Activated CD4-positive, alpha-beta T cell treated with anti-CD3 and anti-CD28 coated beads, Interleukin-2, amount 10 ng/mL, durations not matched to agents 7 days and 5 days (primary cell): ENCODE results near the gene MRM2. TPM values are rescaled to one million over a fixed set of nuclear protein-coding genes. Genes with fewer than 3 reads are reported as not detected.
A peak's percentile ranks its signal among the peaks of the same experiment; 100 is the strongest.

Experiments used
- CTCF ChIA-PET: fragments of 350-600 bp; sonication (Branson Sonifier 250); formaldehyde crosslinking; loops from one replicate; lab custom pipeline; 2021; ENCODE audit warnings: antibody characterized with exemption; lab: Charles Lee
- POLR2A ChIA-PET: fragments of 350-600 bp; sonication (Branson Sonifier 250); formaldehyde crosslinking; loops from one replicate; lab custom pipeline; 2021; ENCODE audit warnings: antibody characterized with exemption; lab: Charles Lee
- DNase-seq: peaks from one replicate; pipeline ENCODE4 v3.0.0-alpha.2; 2020
- H3K27ac Mint-ChIP-seq: one replicate; pipeline ENCODE4 v1.8.0; 2021; ENCODE audit warnings: mild to moderate bottlenecking, moderate library complexity, mixed read lengths
- H3K27me3 Mint-ChIP-seq: one replicate; pipeline ENCODE4 v1.8.0; 2021; ENCODE audit warnings: mixed read lengths
- H3K36me3 Mint-ChIP-seq: one replicate; pipeline ENCODE4 v1.8.0; 2021; ENCODE audit warnings: low read depth, mixed read lengths
- H3K4me1 Mint-ChIP-seq: one replicate; pipeline ENCODE4 v1.8.0; 2021; ENCODE audit warnings: mixed read lengths
- H3K4me3 Mint-ChIP-seq: one replicate; pipeline ENCODE4 v1.8.0; 2021; ENCODE audit warnings: mild to moderate bottlenecking, moderate library complexity, mixed read lengths
- H3K9me3 Mint-ChIP-seq: one replicate; pipeline ENCODE4 v1.8.0; 2021; ENCODE audit warnings: mixed read lengths
- total RNA-seq, 2 experiments: library from RNA; stranded (reverse); gene quantifications; one replicate each; pipeline ENCODE4 v1.2.3, GENCODE V29; 2021

Gene MRM2
- total RNA-seq, 2 experiments from 2014 or later: 28.6 to 28.8 TPM

GRCh38 chr7:2259480-2259879 lies 17.5 kb upstream of the MRM2 start:
- Mint-ChIP-seq H3K9me3 (no peaks in the 10 kb centered on the region), H3K4me3 (no peak overlapping the region), H3K36me3 (peaks cover 5% of the 10 kb centered on the region), H3K27ac (no peak overlapping the region), H3K4me1 (peaks cover 11% of the 10 kb centered on the region), H3K27me3 (no peaks in the 10 kb centered on the region)
- CTCF ChIA-PET: interaction anchor here (0.9 kb wide), 1 partner anchor 15 kb away, joined by 3 read pairs; no protein-coding TSS in a partner anchor
- POLR2A ChIA-PET: no interaction called here
- DNase-seq: no peak

GRCh38 chr7:2258661-2259365 lies 16.8 kb upstream of the MRM2 start:
- DNase-seq: no peak
- Mint-ChIP-seq H3K4me3 (no peak overlapping the region), H3K27ac (no peak overlapping the region), H3K4me1 (peaks cover 11% of the 10 kb centered on the region), H3K9me3 (no peaks in the 10 kb centered on the region), H3K27me3 (no peaks in the 10 kb centered on the region), H3K36me3 (no peaks in the 10 kb centered on the region)
- ChIA-PET POLR2A (no interaction called here), CTCF (interaction anchor here (0.9 kb wide), 1 partner anchor 14 kb away, joined by 3 read pairs; no protein-coding TSS in a partner anchor)

DNA sequence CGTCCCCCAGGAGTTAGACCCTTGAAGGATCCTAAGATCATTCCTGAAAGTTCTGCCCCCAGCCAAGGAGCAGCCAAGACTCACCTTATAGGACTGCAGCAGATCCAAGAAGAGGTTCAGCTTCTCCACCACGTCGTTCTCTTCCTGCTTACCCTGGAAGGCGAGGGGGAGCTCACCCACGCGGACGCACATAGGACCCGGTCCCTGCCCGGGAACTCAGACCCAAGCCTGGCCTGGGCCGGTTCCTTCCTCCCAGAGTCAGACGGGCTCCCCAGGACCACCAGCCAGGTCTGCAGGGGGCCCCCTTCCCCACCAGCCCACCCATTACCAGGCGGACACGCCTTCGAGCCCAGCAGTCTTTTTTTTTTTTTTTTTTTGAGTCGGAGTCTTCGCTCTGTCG lies 15.6 kb upstream of the MRM2 start:
- Mint-ChIP-seq H3K9me3 (no peaks in the 10 kb centered on the region), H3K27me3 (no peaks in the 10 kb centered on the region), H3K27ac (no peak overlapping the region), H3K36me3 (no peaks in the 10 kb centered on the region), H3K4me1 (peaks cover 13% of the 10 kb centered on the region), H3K4me3 (no peak overlapping the region)
- CTCF ChIA-PET: interaction anchor here (1.1 kb wide), 1 partner anchor 17 kb away, joined by 3 read pairs; no protein-coding TSS in a partner anchor
- DNase-seq: no peak
- POLR2A ChIA-PET: no interaction called here

GRCh38 chr7:2257046-2257551 lies 15.1 kb upstream of the MRM2 start:
- ChIA-PET POLR2A (no interaction called here), CTCF (interaction anchor here (1.1 kb wide), 1 partner anchor 16 kb away, joined by 3 read pairs; no protein-coding TSS in a partner anchor)
- H3K4me3 Mint-ChIP-seq: no peak overlapping the region
- H3K4me1 Mint-ChIP-seq: peaks cover 13% of the 10 kb centered on the region
- no peak overlapping the region for H3K27ac Mint-ChIP-seq
- DNase-seq: no peak
- no peaks in the 10 kb centered on the region for H3K36me3 Mint-ChIP-seq
- no peaks in the 10 kb centered on the region for H3K9me3 Mint-ChIP-seq
- no peaks in the 10 kb centered on the region for H3K27me3 Mint-ChIP-seq

DNA sequence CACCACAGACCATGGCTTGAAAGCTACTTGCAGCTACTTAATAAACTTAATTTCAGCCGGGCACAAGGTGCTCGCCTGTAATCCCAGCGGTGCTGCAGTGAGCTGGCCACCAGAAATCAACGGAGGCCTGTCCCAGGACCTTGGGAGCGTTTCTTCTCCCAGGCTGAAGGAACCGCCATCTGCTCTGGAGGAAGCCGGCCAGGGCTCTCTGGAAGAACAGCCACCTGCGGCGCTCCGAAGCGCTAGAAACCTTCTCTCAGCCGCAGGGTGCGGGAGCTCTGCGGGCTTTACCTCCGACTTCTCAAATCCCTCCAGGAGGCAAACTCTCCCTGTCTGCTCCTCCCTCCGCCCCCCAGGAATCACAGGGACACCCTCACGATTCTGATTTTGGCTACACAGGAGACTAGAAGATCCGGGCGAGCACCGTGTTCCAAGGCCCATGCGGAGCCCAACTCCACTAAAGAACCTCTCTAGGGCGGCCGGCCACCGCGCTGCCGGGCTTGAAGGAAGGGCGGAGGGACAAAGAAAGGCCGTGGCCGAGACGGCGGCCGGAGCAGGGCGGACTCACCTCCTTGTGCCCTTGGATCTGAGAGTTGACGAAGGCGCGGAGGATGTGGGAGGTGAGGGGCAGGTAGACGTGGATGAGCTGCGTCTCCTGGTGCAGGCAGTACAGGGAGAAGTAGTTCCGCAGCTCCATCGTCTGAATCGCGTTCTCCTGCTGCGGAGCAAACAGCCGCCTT lies 14.5 kb upstream of the MRM2 start:
- ChIA-PET CTCF (no interaction called here), POLR2A (no interaction called here)
- Mint-ChIP-seq H3K36me3 (no peaks in the 10 kb centered on the region), H3K27me3 (no peaks in the 10 kb centered on the region), H3K9me3 (no peaks in the 10 kb centered on the region), H3K27ac (no peak overlapping the region), H3K4me3 (no peak overlapping the region), H3K4me1 (peaks cover 7% of the 10 kb centered on the region)
- no peak for DNase-seq

GRCh38 chr7:2255145-2256139 lies 13.4 kb upstream of the MRM2 start:
- H3K27me3 Mint-ChIP-seq: no peaks in the 10 kb centered on the region
- H3K27ac Mint-ChIP-seq: no peak overlapping the region
- H3K4me3 Mint-ChIP-seq: no peak overlapping the region
- DNase-seq: no peak
- ChIA-PET CTCF (no interaction called here), POLR2A (no interaction called here)
- peaks cover 8% of the 10 kb centered on the region for H3K4me1 Mint-ChIP-seq
- H3K36me3 Mint-ChIP-seq: peaks cover 5% of the 10 kb centered on the region
- H3K9me3 Mint-ChIP-seq: no peaks in the 10 kb centered on the region

DNA sequence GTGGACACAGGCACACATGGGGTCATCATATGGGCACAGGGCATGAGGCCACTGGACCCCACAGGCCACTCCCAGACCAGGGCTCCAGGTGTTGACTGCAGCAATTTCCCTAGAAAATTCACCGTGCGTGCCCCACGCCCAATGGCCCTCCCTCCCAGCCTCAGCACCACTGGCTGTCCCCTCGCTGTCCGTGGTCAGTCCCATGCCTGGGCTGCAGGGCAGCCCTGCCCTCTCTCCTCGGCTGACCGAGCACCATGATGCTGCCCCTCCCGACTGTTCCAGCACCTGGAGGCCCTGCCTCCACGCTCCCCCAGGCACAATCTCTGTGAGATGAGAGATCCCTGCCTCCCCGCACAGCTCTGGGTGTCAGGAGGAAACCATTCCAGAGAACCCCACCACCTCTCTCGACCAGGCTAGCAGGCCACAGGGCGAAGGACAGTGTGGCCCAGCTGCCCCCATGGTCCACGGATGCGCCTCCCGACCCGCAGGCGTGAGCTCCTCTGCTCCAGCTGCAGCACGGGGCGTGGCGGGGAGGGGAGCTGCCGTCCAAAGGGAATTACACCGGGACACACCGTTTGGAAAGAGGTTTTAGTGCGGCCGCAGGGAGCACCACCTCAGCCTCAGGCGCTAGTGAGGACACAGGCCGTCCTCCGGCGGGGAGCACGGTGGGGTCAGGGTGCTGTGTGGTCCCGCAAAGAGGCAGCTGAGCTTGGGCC lies 12.6 kb upstream of the MRM2 start:
- no peak for DNase-seq
- Mint-ChIP-seq H3K4me3 (no peak overlapping the region), H3K27me3 (no peaks in the 10 kb centered on the region), H3K36me3 (peaks cover 9% of the 10 kb centered on the region), H3K4me1 (peaks cover 13% of the 10 kb centered on the region), H3K27ac (peak overlapping the region; percentile 50), H3K9me3 (no peaks in the 10 kb centered on the region)
- ChIA-PET POLR2A (no interaction called here), CTCF (no interaction called here)

DNA sequence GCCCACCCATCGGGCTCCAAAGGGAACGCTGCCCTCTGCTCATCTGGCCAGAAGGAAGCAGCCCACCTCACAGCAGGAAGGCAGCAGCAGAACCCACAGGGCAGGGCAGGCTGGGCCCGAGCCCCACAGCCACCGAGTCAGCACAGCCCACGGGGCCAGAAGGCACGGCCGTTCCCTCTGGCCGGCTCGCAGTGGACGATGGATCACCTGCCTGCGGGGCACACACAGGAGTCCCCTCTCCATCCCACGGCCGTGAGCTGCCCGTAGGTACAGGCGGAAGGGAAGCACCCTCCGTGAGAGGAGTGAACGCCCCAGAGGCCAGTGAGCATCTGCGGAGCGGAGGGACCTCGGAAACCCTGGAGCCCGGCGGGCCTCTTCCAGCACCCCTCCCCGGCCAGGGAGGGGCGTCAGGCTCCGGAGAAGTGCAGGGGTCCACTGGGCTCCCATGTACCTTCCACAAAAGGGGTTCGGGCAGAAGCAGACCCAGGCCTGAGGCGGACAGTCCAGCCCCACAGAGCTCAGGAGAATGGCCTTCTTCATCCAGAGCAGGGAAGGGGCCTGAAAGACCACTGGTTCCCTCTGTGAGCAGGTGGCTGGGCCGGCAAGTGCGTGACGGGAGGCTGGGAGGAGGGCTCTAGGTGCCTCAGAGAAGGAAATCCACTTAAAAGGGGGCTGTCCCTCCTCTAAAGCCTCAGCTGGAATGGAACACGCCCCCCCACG lies 11.7 kb upstream of the MRM2 start:
- Mint-ChIP-seq H3K4me1 (peaks cover 22% of the 10 kb centered on the region), H3K9me3 (no peaks in the 10 kb centered on the region), H3K27me3 (no peaks in the 10 kb centered on the region), H3K27ac (no peak overlapping the region), H3K36me3 (peaks cover 15% of the 10 kb centered on the region), H3K4me3 (no peak overlapping the region)
- no peak for DNase-seq
- ChIA-PET POLR2A (no interaction called here), CTCF (no interaction called here)

DNA sequence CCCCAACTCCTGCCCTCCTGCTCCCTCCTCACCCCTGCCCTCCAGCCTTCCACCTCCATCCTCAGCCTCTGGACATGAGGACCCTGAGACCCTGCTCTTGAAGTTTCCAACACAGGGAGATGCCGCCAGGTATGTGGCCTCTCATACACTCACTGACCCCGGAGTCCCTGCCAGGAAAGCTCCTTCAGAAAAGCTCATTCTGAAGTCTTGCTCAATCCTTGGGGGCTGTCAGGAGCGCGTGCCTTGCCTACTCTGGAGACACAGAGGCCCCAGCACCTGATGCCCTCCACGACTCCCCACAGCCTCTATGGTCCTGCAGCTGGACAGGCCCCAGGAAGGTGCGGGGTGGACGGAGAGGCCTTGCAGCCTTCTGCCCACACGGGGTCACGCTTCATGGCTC lies 11.0 kb upstream of the MRM2 start:
- H3K27ac Mint-ChIP-seq: peak overlapping the region; percentile 13
- no peaks in the 10 kb centered on the region for H3K27me3 Mint-ChIP-seq
- peaks cover 26% of the 10 kb centered on the region for H3K4me1 Mint-ChIP-seq
- peaks cover 15% of the 10 kb centered on the region for H3K36me3 Mint-ChIP-seq
- H3K9me3 Mint-ChIP-seq: no peaks in the 10 kb centered on the region
- ChIA-PET POLR2A (interaction anchor here (0.5 kb wide), 1 partner anchor 79 kb away, joined by 4 read pairs; no protein-coding TSS in a partner anchor), CTCF (no interaction called here)
- DNase-seq: no peak
- no peak overlapping the region for H3K4me3 Mint-ChIP-seq

- H3K36me3 Mint-ChIP-seq: peaks cover 15% of the 10 kb centered on the region
- no peak for DNase-seq
- no peak overlapping the region for H3K27ac Mint-ChIP-seq
- peaks cover 28% of the 10 kb centered on the region for H3K4me1 Mint-ChIP-seq
- no peaks in the 10 kb centered on the region for H3K27me3 Mint-ChIP-seq
- H3K4me3 Mint-ChIP-seq: no peak overlapping the region
- H3K9me3 Mint-ChIP-seq: no peaks in the 10 kb centered on the region
- ChIA-PET CTCF (interaction anchor here (1.5 kb wide), 2 partner anchors 9 to 12 kb away, joined by 4 to 5 read pairs; no protein-coding TSS in a partner anchor), POLR2A (interaction anchor here (0.5 to 0.6 kb wide), 2 partner anchors 80 to 125 kb away, joined by 3 to 4 read pairs; no protein-coding TSS in a partner anchor)
Measured at GRCh38 chr7:2251841-2252771, 10.1 kb upstream of the MRM2 start.
